Neural progenitor cell (in vitro differentiated cells): ENCODE measurements around the gene RDH11.

ENCODE experiments used
- CTCF ChIP-seq: fragments of 200-600 bp; sonication (generic); IDR thresholded peaks from 2 replicates; pipeline ENCODE4 v1.5.1; 2017; ENCODE audit warnings: antibody characterized with exemption, mild to moderate bottlenecking
- EZH2 ChIP-seq: fragments of 200-600 bp; sonication (generic); IDR thresholded peaks from 2 replicates; pipeline ENCODE4 v1.6.1; 2017; ENCODE audit warnings: antibody characterized with exemption, mild to moderate bottlenecking, moderate library complexity
- EZH2phosphoT487 ChIP-seq: fragments of 200-600 bp; sonication (generic); IDR thresholded peaks from 2 replicates; pipeline ENCODE4 v1.6.1; 2017; ENCODE audit warnings: antibody characterized with exemption

GRCh38 chr14:67736771-67737170 lies 41.2 kb upstream of the RDH11 start:
- TF ChIP-seq CTCF (no peak), EZH2 (no peak), EZH2phosphoT487 (no peak)
